Panc1 (cell line): ENCODE measurements around the gene RIMBP2. TPM values are rescaled to one million over a fixed set of nuclear protein-coding genes. Genes with fewer than 3 reads are reported as not detected.

Source experiments
- ATAC-seq: fragments of 200-7000 bp; cut with Tn5 transposase; 2 replicates; pipeline ENCODE4 v1.9.1; 2020; ENCODE audit warnings: mild to moderate bottlenecking, moderate library complexity
- BruUV-seq: library from RNA; stranded (reverse); fragments of 400-500 nt; replicated peaks from 2 replicates; lab custom pipeline; 2021; lab: Mats Ljungman, UMichigan
- CTCF ChIA-PET: fragments of 300-600 bp; sonication (Branson Sonifier 250); formaldehyde crosslinking; loops from one replicate; lab custom pipeline; 2022; ENCODE audit warnings: antibody characterized with exemption; lab: Charles Lee
- POLR2A ChIA-PET: fragments of 300-600 bp; sonication (Branson Sonifier 250); formaldehyde crosslinking; loops from one replicate; lab custom pipeline; 2022; ENCODE audit warnings: antibody characterized with exemption; lab: Charles Lee
- DNase-seq: peaks from one replicate; pipeline ENCODE4 v3.0.0-alpha.2; 2010; ENCODE audit warnings: low read depth, low spot score
- H3K27ac ChIP-seq: 2 replicates; pipeline ENCODE4 v1.5.1; 2011; ENCODE audit warnings: mild to moderate bottlenecking, low read length, inconsistent platforms
- H3K27me3 ChIP-seq: fragments of 200-500 bp; sonication (Bioruptor generic); 2 replicates; pipeline ENCODE4 v1.6.0; 2014; ENCODE audit warnings: low read length, inconsistent platforms; ENCODE audit not compliant: control insufficient read depth, insufficient read depth
- H3K36me3 ChIP-seq: fragments of 200-500 bp; sonication (Bioruptor generic); 2 replicates; pipeline ENCODE4 v1.5.1; 2014; ENCODE audit warnings: inconsistent platforms, mild to moderate bottlenecking, low read length, moderate library complexity; ENCODE audit not compliant: control insufficient read depth, insufficient read depth
- H3K4me1 ChIP-seq: 2 replicates; pipeline ENCODE4 v1.5.1; 2011; ENCODE audit warnings: inconsistent platforms, mild to moderate bottlenecking, low read length, moderate library complexity; ENCODE audit not compliant: control insufficient read depth, insufficient read depth
- H3K4me3 ChIP-seq, 2 experiments: 2 replicates each; pipeline ENCODE4 v1.5.1; 2011 to 2012; ENCODE audit warnings: low read depth in 2 of 2, low read length in 2 of 2, mild to moderate bottlenecking in 2 of 2, inconsistent platforms in 1 of 2, moderate library complexity in 1 of 2
- H3K9me3 ChIP-seq: fragments of 200-500 bp; sonication (Bioruptor generic); 2 replicates; pipeline ENCODE4 v1.5.1; 2014; ENCODE audit warnings: low read depth, mild to moderate bottlenecking, inconsistent platforms, low read length, moderate library complexity; ENCODE audit not compliant: control insufficient read depth, insufficient read depth
- POLR2AphosphoS5 ChIP-seq: IDR thresholded peaks from 2 replicates; pipeline ENCODE4 v1.6.1; 2012; ENCODE audit warnings: mild to moderate bottlenecking, low read depth, low read length, moderate library complexity
- REST ChIP-seq, 2 experiments: IDR thresholded peaks; 2 replicates each; pipeline ENCODE4 v1.6.1; 2011 to 2012; ENCODE audit warnings: low read depth in 2 of 2, control low read depth in 1 of 2, low read length in 1 of 2, mild to moderate bottlenecking in 1 of 2, moderate library complexity in 1 of 2; ENCODE audit not compliant: insufficient read depth in 1 of 2
- SIN3A ChIP-seq: IDR thresholded peaks from 2 replicates; pipeline ENCODE4 v1.6.1; 2012; ENCODE audit warnings: low read depth, mild to moderate bottlenecking, low read length, moderate library complexity, borderline replicate concordance; ENCODE audit not compliant: insufficient read depth
- TCF7L2 ChIP-seq: IDR thresholded peaks from 2 replicates; pipeline ENCODE4 v1.6.1; 2011; ENCODE audit warnings: mild to moderate bottlenecking, low read depth, low read length, inconsistent platforms
- in situ Hi-C: cut with HindIII; loops from 2 replicates; pipeline ENCODE4 v1.10.0; 2016; ENCODE audit warnings: low sequenced_read_pairs, low pct_unique_long_range_greater_than_20kb
- intact Hi-C: fragments of 100-400 bp; cut with micrococcal nuclease; formaldehyde crosslinking; loops from one replicate; pipeline ENCODE4 v1.10.0; 2022; ENCODE audit not compliant: unreplicated experiment
- total RNA-seq: library from RNA; stranded (reverse); gene quantifications from one replicate; pipeline ENCODE4 v1.2.1, GENCODE V29; 2021; ENCODE audit not compliant: unreplicated experiment
- TF ChIP-seq, protein P1 (sequence below): fragments of 450-650 bp; IDR thresholded peaks from 2 replicates; pipeline ENCODE4 v1.5.1; 2017; ENCODE audit warnings: mild to moderate bottlenecking

Gene RIMBP2
- total RNA-seq, 1 experiment from 2014 or later = not detected

GRCh38 chr12:130424858-130425697 lies 291.0 kb downstream of the RIMBP2 start:
- H3K4me1 ChIP-seq = no peaks in the 10 kb centered on the region
- no TSS peak for BruUV-seq
- no peak overlapping the region for H3K27ac ChIP-seq
- H3K36me3 ChIP-seq = no peaks in the 10 kb centered on the region
- POLR2A ChIA-PET = no interaction called here
- H3K4me3 ChIP-seq = no peak overlapping the region
- CTCF ChIA-PET = no interaction called here
- no peaks in the 10 kb centered on the region for H3K9me3 ChIP-seq
- in situ Hi-C loops = no loop called here
- ATAC-seq (peak; percentile 42; the same call in 1 of the 2 replicates), DNase-seq (no peak)
- TF ChIP-seq REST (IDR thresholded peaks at IDR 0.05; ENCODE audit: insufficient read depth in 1 of 2, low read depth in 2 of 2, low read length in 1 of 2) (no peak), SIN3A (no peak), POLR2AphosphoS5 (no peak), TCF7L2 (no peak)
- TF ChIP-seq, protein P1, sequence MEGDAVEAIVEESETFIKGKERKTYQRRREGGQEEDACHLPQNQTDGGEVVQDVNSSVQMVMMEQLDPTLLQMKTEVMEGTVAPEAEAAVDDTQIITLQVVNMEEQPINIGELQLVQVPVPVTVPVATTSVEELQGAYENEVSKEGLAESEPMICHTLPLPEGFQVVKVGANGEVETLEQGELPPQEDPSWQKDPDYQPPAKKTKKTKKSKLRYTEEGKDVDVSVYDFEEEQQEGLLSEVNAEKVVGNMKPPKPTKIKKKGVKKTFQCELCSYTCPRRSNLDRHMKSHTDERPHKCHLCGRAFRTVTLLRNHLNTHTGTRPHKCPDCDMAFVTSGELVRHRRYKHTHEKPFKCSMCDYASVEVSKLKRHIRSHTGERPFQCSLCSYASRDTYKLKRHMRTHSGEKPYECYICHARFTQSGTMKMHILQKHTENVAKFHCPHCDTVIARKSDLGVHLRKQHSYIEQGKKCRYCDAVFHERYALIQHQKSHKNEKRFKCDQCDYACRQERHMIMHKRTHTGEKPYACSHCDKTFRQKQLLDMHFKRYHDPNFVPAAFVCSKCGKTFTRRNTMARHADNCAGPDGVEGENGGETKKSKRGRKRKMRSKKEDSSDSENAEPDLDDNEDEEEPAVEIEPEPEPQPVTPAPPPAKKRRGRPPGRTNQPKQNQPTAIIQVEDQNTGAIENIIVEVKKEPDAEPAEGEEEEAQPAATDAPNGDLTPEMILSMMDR = no peak
- H3K27me3 ChIP-seq = peaks cover 7% of the 10 kb centered on the region
- intact Hi-C loops = no loop called here

DNA sequence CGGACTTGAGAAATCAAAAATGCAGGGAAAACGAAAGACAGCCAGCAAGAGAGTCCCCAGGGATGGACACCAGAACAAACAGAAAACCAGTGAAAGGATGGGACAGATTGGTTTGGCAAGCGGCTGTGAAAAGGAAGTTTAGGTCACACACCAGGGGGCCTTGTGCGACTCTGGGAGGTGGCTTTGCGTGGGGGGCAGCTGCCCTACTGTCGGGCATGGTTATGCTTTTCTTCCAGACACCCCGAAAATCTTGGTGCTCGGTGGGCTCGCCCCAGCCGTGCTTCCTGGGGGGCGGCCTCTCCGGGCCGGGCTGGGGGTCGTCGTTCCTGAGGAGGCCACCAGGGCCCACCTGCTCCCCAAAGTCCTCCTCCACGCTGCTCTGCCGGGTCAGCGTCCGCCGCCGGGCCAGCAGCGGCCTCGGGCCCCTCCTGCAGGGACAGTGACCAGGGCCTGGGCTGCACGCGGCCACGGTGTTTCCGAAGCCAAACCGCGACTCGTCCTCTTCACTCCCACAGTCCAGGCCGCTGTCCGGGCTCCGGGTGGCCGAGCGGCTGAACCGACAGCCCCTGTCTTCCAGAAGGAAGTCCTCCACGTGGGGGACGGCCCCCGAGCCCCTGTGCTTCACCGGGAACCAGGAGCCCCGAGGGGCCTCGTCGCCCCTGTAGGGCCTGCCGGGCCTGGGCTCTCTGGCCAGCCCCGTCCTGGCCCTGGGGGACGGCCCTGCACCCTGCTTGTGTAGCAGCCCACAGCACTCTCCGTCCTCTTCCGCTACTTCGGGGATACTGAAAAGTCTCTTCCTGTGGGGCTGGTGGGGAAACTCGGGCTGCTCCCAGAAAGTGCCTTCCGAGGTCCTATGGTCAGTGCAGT lies 291.9 kb downstream of the RIMBP2 start:
- no peaks in the 10 kb centered on the region for H3K4me1 ChIP-seq
- H3K9me3 ChIP-seq = no peaks in the 10 kb centered on the region
- H3K36me3 ChIP-seq = no peaks in the 10 kb centered on the region
- BruUV-seq = no TSS peak
- in situ Hi-C loops (no loop called here), intact Hi-C loops (no loop called here)
- peaks cover 9% of the 10 kb centered on the region for H3K27me3 ChIP-seq
- POLR2A ChIA-PET = no interaction called here
- TF ChIP-seq TCF7L2 (no peak), POLR2AphosphoS5 (no peak), REST (IDR thresholded peaks at IDR 0.05; ENCODE audit: insufficient read depth in 1 of 2, low read depth in 2 of 2, low read length in 1 of 2) (no peak), SIN3A (no peak)
- TF ChIP-seq, protein P1 = no peak
- DNase-seq (no peak), ATAC-seq (no peak)
- CTCF ChIA-PET = no interaction called here
- H3K27ac ChIP-seq = no peak overlapping the region
- H3K4me3 ChIP-seq = no peak overlapping the region
